GM18519 (cell line): ENCODE data around the gene RPS4Y1.
"Not testable (repeated sequence)": the region's sequence is repeated elsewhere in the genome, so short reads cannot be mapped to it uniquely, and the experiment has no call there.

Experiments
- ATAC-seq: cut with Tn5 transposase; IDR thresholded peaks from one replicate; pipeline ENCODE4 v1.9.1; 2021; ENCODE audit warnings: mild to moderate bottlenecking, moderate library complexity; ENCODE audit not compliant: unreplicated experiment, low FRiP score

The RPS4Y1 gene

GRCh38 chrY:2841471-2841893 lies at the start of gene RPS4Y1:
TSS of gene RPS4Y1 (plus strand) at chrY:2841602. CDS start at chrY:2841625, 23 bp downstream.
- peak; percentile 84 for ATAC-seq

GRCh38 chrY:2796977-2797523 lies 44.4 kb upstream of the RPS4Y1 start:
- ATAC-seq = no peak

DNA sequence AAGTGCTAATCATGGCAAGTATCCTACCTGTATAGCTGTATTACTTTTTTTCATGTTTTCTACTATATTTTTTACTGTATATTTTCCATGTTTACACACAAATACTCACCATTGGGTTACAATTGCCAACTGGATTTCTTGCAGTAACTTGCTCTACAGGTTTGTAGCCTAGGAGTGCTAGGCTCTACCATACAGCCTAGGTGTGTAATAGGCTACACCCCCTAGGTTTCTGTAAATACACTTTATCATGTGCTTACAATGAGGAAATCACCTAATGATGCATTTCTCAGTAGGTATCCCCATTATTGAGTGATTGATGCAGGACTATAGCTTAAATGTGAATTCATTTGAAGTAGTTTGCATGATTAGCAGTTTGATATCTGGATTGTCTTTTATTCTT lies 43.4 kb upstream of the RPS4Y1 start:
- ATAC-seq = no peak

DNA sequence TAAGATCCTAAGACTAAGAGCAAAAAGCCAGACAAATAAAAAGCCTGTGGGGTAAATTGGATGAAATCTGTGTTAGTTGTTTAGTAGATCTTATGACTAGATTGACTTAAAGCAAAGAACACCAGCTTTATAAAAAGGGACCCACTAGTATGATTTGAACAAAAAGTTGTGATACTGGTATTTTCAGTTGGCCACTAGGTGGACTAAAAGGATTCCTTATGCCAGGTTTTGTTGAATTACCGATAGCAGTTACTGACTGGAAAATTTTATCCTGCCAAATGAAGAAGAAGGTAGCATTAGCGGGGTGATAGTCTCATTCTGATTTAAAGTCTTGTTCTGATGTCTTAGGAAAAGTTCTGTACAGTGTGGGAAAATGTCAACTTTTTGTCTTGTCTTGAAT lies 41.2 kb upstream of the RPS4Y1 start:
- ATAC-seq = no peak

DNA sequence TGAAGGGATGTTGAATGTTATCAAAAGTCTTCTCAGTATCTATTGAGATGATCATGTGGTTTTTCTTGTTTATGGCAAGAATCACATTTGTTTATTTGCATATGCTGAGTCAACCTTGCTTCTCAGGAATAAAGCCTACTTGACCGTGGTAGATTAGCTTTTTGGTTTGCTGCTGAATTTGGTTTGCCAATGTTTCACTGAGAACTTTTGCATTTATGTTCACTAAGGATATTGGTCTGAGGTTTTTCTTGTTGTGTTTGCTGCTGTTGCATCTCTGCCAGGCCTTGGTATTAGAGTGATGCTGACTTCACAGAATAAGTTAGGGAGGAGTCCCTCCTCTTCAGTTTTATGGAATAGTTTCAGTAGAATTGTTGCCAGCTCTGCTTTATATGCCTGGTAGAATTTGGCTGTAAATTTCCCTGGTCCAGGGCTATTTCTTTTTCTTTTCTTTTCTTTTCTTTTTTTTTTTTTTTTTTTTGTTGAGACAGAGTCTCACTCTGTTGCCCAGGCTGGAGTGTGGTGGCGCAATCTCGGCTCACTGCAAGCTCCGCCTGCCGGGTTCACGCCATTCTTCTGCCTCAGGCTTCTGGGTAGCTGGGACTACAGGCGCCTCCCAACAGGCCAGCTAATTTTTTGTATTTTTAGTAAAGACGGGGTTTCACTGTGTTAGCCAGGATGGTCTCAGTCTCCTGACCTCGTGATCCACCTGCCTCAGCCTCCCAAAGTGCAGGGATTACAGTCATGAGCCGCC lies 24.1 kb upstream of the RPS4Y1 start:
- not testable (repeated sequence) for ATAC-seq

DNA sequence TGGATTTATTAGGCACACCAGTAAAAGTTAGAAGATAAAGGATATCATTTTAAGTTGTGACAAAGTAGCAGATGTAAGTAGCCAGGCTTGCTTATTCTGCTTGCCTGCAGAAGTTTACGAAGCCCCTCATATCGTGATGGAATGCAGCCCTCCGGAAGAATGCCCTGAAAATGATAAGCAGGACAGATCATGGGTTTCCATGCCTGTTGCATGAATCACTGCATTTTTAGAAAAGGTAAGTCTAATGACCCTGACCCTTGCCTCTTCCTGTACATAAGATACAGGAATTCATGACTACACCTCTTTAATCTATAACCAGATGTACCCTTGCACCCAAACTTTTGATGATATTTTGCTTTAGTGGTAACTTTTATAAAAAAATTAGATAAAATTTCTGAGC lies 16.9 kb upstream of the RPS4Y1 start:
- no peak for ATAC-seq

DNA sequence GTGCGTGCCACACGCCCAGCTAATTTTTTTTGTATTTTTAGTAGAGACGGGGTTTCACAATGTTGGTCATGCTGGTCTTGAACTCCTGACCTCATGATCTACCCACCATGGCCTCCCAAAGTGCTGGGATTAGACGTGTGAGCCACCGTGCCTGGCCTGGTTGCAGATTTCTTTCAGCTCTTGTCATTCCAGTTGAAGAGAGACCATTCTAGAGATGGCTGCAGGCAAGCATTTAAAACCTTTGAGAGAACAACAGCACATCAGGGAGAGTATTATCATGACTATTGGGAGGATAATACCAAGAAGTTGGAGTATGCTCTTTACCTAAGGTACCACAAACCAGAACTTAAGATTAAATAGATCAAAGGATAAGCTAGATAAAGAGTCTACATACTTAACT lies 12.9 kb upstream of the RPS4Y1 start:
- no peak for ATAC-seq

DNA sequence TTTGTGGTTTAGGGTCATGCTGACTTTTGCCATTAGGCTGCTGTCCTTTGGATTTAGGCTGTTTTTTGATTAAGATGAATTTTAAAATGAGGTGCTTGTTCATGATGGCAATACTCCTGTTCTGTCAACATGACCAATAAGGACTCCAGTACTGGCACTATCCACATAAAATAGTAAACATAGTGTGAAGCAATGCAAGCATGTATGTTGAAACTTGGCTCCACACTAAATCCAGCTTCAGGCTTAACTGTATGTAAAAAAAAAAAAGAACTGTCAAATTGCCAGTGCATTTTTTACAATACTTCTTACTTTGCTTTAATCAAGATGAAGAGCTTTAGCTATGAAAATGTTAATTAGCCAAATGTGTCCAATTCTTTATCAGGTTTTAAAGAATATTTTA lies 6.2 kb upstream of the RPS4Y1 start:
- ATAC-seq = no peak

DNA sequence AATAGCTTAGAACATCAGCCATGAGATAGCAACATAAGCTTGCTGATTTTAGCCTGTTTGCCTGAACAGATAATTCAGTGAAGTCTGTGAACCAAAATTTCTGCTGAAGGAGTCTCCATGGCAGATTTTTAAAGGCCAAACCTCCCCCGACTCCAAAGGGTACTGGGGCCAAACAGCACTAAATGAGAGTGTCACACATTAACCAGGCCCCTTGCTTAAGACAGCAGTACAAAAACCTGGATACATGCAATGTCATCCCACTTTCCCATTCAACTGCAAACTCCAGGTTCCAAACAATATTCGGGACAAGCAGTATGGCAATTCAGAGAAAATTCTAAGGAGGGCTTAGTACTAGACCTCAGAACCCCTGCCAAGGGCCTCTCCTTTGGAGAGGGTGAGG lies 4.3 kb upstream of the RPS4Y1 start:
- ATAC-seq = no peak

DNA sequence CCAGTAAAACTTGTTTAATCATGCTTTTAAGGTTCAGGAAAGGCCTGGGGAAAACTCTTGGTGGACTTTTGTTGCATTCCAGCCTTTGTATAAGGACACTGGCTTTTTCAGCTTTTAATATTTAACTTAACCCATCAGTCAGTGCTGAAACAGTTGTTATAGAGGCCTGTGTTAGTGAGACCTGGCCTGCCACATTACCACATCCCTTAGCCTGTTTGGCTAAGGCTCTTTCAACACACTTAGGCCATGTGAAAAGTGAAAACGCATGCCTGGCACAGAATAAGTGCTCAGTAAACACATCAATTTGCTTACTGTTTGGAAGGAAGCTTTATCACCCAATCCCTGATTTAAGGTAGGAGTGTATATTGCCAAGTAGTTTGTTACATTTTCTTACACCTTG lies 3.5 kb upstream of the RPS4Y1 start:
- no peak for ATAC-seq

GRCh38 chrY:2846791-2847190 lies 5.4 kb downstream of the RPS4Y1 start:
- ATAC-seq = no peak

DNA sequence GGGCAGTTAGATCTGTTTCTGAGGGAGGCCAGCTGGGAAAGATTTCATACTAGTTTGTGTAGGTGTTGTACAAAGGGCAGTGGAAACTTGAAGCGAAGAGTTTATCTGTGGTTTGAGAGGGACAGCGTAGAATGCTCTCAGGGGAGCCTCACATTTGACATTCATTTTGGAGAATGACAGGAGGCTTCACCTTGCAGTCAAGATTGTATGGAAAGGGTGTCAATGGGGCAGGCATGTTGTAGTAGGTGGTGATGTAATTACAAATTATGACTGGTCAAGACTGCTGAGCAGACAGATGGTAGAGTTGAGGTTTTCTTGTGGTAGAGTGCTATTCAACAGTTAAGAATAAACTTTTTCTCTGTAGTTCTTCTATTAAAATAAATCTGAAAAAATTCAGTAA lies 7.0 kb downstream of the RPS4Y1 start:
- no peak for ATAC-seq

GRCh38 chrY:2849368-2849767 lies 8.0 kb downstream of the RPS4Y1 start:
- no peak for ATAC-seq

DNA sequence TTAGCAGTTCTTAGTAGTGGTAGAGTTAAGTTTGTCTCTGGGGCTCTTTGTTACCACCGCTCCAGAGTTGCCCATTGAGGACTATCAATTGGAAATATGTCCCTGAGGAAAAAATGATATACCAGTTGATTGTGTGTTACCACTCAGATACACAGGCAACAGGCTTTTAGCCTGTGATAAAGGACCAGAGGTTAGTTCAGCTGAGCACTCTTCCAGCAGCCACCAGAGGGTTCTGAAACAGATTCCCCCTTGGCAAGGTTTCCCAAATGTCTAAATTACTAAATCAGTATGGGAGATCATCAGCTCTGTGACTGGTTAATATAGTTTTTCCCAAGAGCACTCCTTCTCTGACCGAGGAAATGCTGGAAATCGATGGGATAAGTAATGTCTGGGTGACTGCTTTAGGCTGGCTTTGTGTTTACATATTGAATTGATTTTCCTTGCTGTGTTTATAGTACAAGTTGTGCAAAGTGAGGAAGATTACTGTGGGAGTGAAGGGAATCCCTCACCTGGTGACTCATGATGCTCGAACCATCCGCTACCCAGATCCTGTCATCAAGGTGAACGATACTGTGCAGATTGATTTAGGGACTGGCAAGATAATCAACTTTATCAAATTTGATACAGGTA lies 12.9 kb downstream of the RPS4Y1 start:
- no peak for ATAC-seq

GRCh38 chrY:2857068-2857467 lies 15.7 kb downstream of the RPS4Y1 start:
- ATAC-seq = no peak

GRCh38 chrY:2857686-2858085 lies 16.3 kb downstream of the RPS4Y1 start:
- ATAC-seq = no peak

DNA sequence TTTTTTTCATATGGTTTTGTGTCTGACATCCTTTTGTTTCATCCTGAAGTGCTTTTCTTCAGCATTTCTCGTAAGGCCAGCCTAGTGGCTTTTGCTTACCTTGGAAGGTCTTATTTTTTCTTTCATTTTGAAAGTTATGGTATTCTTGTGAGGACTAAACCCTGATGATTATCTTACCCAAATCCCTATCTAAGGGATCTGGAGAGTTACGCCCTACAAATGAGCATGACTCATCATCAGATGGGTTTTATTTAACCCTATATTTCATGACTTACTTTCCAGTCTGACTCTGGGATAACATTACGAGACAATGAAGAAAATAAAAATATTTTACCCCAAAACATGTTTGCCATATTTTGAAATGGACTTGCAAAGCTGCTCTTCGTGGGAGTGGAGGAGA lies 18.4 kb downstream of the RPS4Y1 start:
- ATAC-seq = no peak

DNA sequence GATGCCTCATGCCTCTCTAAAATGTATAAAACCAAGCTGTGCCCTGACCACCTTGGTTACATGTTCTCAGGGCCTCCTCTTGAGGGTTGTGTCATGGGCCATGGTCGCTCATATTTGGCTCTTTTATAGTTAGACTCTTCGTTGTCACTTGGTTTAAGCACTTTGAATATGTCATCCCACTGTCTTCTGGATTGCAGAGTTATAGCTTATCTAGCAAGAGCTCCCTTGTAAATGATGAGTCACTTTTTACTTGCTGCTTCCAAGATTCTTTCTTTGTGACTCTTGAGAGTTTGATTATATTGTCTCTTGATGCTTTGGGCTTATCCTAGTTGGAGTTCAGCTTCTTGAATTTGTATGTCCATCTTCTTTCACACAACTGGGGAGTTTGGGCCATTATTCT lies 19.1 kb downstream of the RPS4Y1 start:
- no peak for ATAC-seq

GRCh38 chrY:2866581-2866980 lies 25.2 kb downstream of the RPS4Y1 start:
- no peak for ATAC-seq

DNA sequence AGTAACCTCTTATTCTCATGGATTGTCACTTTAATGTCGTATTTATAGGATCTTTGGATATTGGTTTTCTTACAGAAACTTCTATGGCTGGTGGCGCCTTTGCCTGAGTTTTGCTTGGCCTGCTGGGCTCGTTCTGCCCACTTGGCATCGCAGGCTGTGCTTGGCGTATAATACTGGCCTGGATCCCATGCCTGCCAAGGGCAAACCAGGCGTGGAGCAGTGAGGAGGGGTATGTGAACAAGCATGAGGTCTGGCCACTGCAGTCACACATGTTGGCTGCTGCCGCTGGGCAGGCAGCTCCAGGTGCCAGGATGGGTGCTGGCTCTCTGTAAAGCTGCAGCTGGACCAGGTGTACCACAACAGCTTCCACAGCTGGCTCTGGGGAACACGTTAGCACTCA lies 26.1 kb downstream of the RPS4Y1 start:
- no peak for ATAC-seq

- ATAC-seq = no peak
Measured at GRCh38 chrY:2868035-2868607, 26.7 kb downstream of the RPS4Y1 start.

- ATAC-seq = not testable (repeated sequence)
Measured at GRCh38 chrY:2872234-2872633, 30.8 kb downstream of the RPS4Y1 start.
